Bronchial epithelial cell (primary cell): ENCODE results near the gene TENT5D. TPM values are rescaled to one million over a fixed set of nuclear protein-coding genes. Genes with fewer than 3 reads are reported as not detected.
"Not testable (repeated sequence)": the region's sequence is repeated elsewhere in the genome, so short reads cannot be mapped to it uniquely, and the experiment has no call there.

Experiments used
- DNase-seq: peaks from one replicate; pipeline ENCODE4 v3.0.0-alpha.2; 2010; ENCODE audit warnings: low read depth
- FAIRE-seq: peaks from 2 replicates; lab custom pipeline; 2011; peaks lifted over from hg19 to GRCh38; lab: Jason Lieb, UNC
- H3K27me3 ChIP-seq: 2 replicates; pipeline ENCODE4 v1.5.1; 2011; ENCODE audit warnings: low read length; ENCODE audit not compliant: control insufficient read depth, insufficient read depth
- H3K36me3 ChIP-seq: 2 replicates; pipeline ENCODE4 v1.5.1; 2011; ENCODE audit warnings: low read length; ENCODE audit not compliant: control insufficient read depth, insufficient read depth
- H3K4me3 ChIP-seq: 2 replicates; pipeline ENCODE4 v1.5.1; 2011; ENCODE audit warnings: mild to moderate bottlenecking, low read depth, low read length, control low read depth
- CTCF ChIP-seq: IDR thresholded peaks from 2 replicates; pipeline ENCODE4 v1.5.1; 2011; ENCODE audit warnings: mild to moderate bottlenecking, moderate library complexity, low read length, control low read depth, inconsistent platforms; ENCODE audit not compliant: insufficient read depth, severe bottlenecking
- total RNA-seq: library from RNA; depleted of rRNA; stranded (reverse); fragments of >200 nt; gene quantifications from 2 replicates; pipeline ENCODE4 v1.2.1, GENCODE V29; 2014

Gene TENT5D
- total RNA-seq, 1 donor from 2014 or later, result not detected

- TF ChIP-seq CTCF, result no peak
- no peak for DNase-seq
- Histone ChIP-seq H3K36me3 (no peaks in the 10 kb centered on the region), H3K4me3 (no peak overlapping the region), H3K27me3 (no peaks in the 10 kb centered on the region)
- no peak for FAIRE-seq
Observed at GRCh38 chrX:80430826-80431504, 10.7 kb downstream of the TENT5D start.

- Histone ChIP-seq H3K36me3 (no peaks in the 10 kb centered on the region), H3K4me3 (no peak overlapping the region), H3K27me3 (no peaks in the 10 kb centered on the region)
- no peak for TF ChIP-seq CTCF
- no peak for DNase-seq
- FAIRE-seq, result no peak
Observed at GRCh38 chrX:80431505-80431832, 11.2 kb downstream of the TENT5D start.

GRCh38 chrX:80432441-80432840 is 12.2 kb downstream of the TENT5D start:
- TF ChIP-seq CTCF, result no peak
- Histone ChIP-seq H3K27me3 (no peaks in the 10 kb centered on the region), H3K36me3 (no peaks in the 10 kb centered on the region), H3K4me3 (no peak overlapping the region)
- no peak for DNase-seq
- no peak for FAIRE-seq

GRCh38 chrX:80432863-80433262 is 12.6 kb downstream of the TENT5D start:
- H3K27me3 ChIP-seq, result no peaks in the 10 kb centered on the region
- no peak for DNase-seq
- H3K36me3 ChIP-seq, result no peaks in the 10 kb centered on the region
- TF ChIP-seq CTCF, result no peak
- no peak for FAIRE-seq
- H3K4me3 ChIP-seq, result no peak overlapping the region

- not testable (repeated sequence) for DNase-seq, FAIRE-seq, H3K36me3 ChIP-seq, H3K4me3 ChIP-seq, H3K27me3 ChIP-seq
Observed at GRCh38 chrX:80468166-80468565, 47.9 kb downstream of the TENT5D start.

GRCh38 chrX:80471582-80471981 is 51.3 kb downstream of the TENT5D start:
- no peak for DNase-seq
- H3K36me3 ChIP-seq, result no peaks in the 10 kb centered on the region
- no peak overlapping the region for H3K4me3 ChIP-seq
- TF ChIP-seq CTCF, result no peak
- no peak for FAIRE-seq
- no peaks in the 10 kb centered on the region for H3K27me3 ChIP-seq
